ENCODE measurements around the gene MALRD1. TPM values are rescaled to one million over a fixed set of nuclear protein-coding genes. Genes with fewer than 3 reads are reported as not detected.

The MALRD1 gene
- total and polyA plus RNA-seq, 2 experiments from 2014 or later, result 0.45 TPM; not detected in 1

DNA sequence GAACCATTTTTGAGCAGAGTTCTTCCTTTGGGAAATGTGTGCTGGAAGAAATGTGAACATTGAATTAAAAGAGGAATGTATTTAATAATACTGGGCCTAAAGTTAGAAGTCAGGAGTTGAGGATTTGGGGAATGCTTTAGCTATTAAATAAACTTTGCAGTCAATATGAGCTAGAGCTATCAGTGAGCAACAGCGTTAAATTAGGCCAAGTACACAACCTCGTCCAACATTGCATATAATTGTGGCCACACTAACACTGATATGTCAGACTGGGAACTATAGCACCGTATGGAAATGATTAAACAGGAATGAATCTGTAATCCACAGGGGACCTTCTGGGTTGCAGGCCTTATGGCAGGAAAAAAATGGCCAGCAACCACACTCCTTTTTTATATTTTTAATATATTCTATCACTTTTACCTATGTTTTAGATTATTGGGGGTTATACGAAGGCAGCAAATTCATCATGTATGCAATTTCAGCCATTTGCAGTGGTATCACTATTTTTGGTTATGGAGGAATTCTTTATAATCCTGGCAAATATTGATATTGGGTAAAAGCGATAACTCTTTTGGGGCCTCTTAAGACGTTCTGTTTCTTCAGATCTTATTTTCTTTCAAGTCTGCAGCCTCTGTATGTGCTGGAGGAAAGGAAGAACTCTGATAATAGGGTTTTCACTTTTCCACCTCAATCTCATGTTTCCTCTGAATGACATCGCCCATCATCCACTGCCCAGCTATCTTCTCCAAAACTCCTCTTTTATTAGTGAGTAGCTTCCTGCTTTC is 531.4 kb downstream of the MALRD1 start:
- Histone ChIP-seq H3K36me3 (ENCODE audit: low read depth) (no peaks in the 10 kb centered on the region), H3K79me2 (ENCODE audit: insufficient read depth) (no peaks in the 10 kb centered on the region), H3K9ac (no peak overlapping the region), H3K27ac (no peak overlapping the region), H4K20me1 (ENCODE audit: insufficient read depth) (no peaks in the 10 kb centered on the region), H3K4me1 (ENCODE audit: insufficient read depth) (no peaks in the 10 kb centered on the region), H3K4me3 (no peak overlapping the region), H3F3A (ENCODE audit: insufficient read depth) (no peaks in the 10 kb centered on the region), H3K27me3 (replicated peaks; ENCODE audit: insufficient read depth) (no peaks in the 10 kb centered on the region), H3K4me2 (ENCODE audit: unreplicated experiment) (no peak overlapping the region), H3K9me3 (ENCODE audit: low read depth) (no peaks in the 10 kb centered on the region), H3K9me2 (ENCODE audit: insufficient read depth) (no peaks in the 10 kb centered on the region), H2AFZ (no peak overlapping the region)
- WGBS, 2 experiments (ENCODE audit: low coverage in 1 of 2, low lambda C conversion rate in 2 of 2, missing lambda C conversion rate in 2 of 2), result 50 to 53% methylated on average over 7 of the region's 7 CpGs
- TF ChIP-seq EZH2phosphoT487 (IDR thresholded peaks at IDR 0.05; ENCODE audit: insufficient read depth, low read depth) (no peak), EZH2 (IDR thresholded peaks at IDR 0.05; ENCODE audit: insufficient read depth, poor library complexity, severe bottlenecking) (no peak)
- in situ Hi-C loops (cut with MboI), result no loop called here
- no peak for DNase-seq

DNA sequence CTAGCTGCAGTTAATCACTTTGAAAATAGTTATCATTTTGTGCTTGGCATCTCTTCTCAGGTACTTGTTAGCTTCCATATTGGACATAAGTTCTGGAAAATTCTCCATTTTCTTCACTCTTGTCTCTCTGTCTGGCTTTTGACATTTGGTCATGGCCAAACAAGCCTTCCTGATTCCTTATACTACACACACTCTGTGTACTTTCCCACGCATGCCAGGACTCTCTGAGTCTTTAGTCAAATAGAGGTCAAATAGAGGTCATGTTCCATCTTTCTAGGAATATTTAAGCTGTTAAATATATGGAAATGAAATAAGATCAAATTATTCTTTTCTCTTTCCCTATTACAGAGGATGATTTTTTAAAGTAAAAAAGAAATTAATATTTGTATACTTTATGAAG is 532.1 kb downstream of the MALRD1 start:
- Histone ChIP-seq H3K9me3 (ENCODE audit: low read depth) (no peaks in the 10 kb centered on the region), H3K9ac (no peak overlapping the region), H4K20me1 (ENCODE audit: insufficient read depth) (no peaks in the 10 kb centered on the region), H3K27ac (no peak overlapping the region), H3K4me2 (ENCODE audit: unreplicated experiment) (no peak overlapping the region), H3K9me2 (ENCODE audit: insufficient read depth) (no peaks in the 10 kb centered on the region), H3K4me1 (ENCODE audit: insufficient read depth) (no peaks in the 10 kb centered on the region), H3K79me2 (ENCODE audit: insufficient read depth) (no peaks in the 10 kb centered on the region), H3F3A (ENCODE audit: insufficient read depth) (no peaks in the 10 kb centered on the region), H2AFZ (no peak overlapping the region), H3K4me3 (no peak overlapping the region), H3K27me3 (replicated peaks; ENCODE audit: insufficient read depth) (no peaks in the 10 kb centered on the region), H3K36me3 (ENCODE audit: low read depth) (no peaks in the 10 kb centered on the region)
- 95 to 98% methylated on average over 1 of the region's 1 CpG for whole genome bisulfite sequencing, 2 experiments (ENCODE audit: low coverage in 1 of 2, low lambda C conversion rate in 2 of 2, missing lambda C conversion rate in 2 of 2)
- in situ Hi-C loops (cut with MboI), result no loop called here
- TF ChIP-seq EZH2phosphoT487 (IDR thresholded peaks at IDR 0.05; ENCODE audit: insufficient read depth, low read depth), result no peak
- no peak for TF ChIP-seq EZH2 (IDR thresholded peaks at IDR 0.05; ENCODE audit: insufficient read depth, poor library complexity, severe bottlenecking)
- no peak for DNase-seq

GRCh38 chr10:19588608-19589007 is 540.0 kb downstream of the MALRD1 start:
- H4K20me1 ChIP-seq (ENCODE audit: insufficient read depth), result no peaks in the 10 kb centered on the region
- H3K36me3 ChIP-seq (ENCODE audit: low read depth), result no peaks in the 10 kb centered on the region
- no peaks in the 10 kb centered on the region for H3K4me1 ChIP-seq (ENCODE audit: insufficient read depth)
- TF ChIP-seq EZH2phosphoT487 (IDR thresholded peaks at IDR 0.05; ENCODE audit: insufficient read depth, low read depth), result no peak
- no peak for TF ChIP-seq EZH2 (IDR thresholded peaks at IDR 0.05; ENCODE audit: insufficient read depth, poor library complexity, severe bottlenecking)
- H3K4me2 ChIP-seq (ENCODE audit: unreplicated experiment), result no peak overlapping the region
- no peak overlapping the region for H3K27ac ChIP-seq
- in situ Hi-C loops (cut with MboI), result no loop called here
- no peak overlapping the region for H3K4me3 ChIP-seq
- H3K79me2 ChIP-seq (ENCODE audit: insufficient read depth), result no peaks in the 10 kb centered on the region
- H3K9me2 ChIP-seq (ENCODE audit: insufficient read depth), result no peaks in the 10 kb centered on the region
- no peak for DNase-seq
- no peak overlapping the region for H2AFZ ChIP-seq
- 73 to 74% methylated on average over 8 of the region's 8 CpGs for WGBS, 2 experiments (ENCODE audit: low coverage in 1 of 2, low lambda C conversion rate in 2 of 2, missing lambda C conversion rate in 2 of 2)
- H3K9me3 ChIP-seq (ENCODE audit: low read depth), result no peaks in the 10 kb centered on the region
- no peak overlapping the region for H3K9ac ChIP-seq
- H3K27me3 ChIP-seq (replicated peaks; ENCODE audit: insufficient read depth), result no peaks in the 10 kb centered on the region
- no peaks in the 10 kb centered on the region for H3F3A ChIP-seq (ENCODE audit: insufficient read depth)

DNA sequence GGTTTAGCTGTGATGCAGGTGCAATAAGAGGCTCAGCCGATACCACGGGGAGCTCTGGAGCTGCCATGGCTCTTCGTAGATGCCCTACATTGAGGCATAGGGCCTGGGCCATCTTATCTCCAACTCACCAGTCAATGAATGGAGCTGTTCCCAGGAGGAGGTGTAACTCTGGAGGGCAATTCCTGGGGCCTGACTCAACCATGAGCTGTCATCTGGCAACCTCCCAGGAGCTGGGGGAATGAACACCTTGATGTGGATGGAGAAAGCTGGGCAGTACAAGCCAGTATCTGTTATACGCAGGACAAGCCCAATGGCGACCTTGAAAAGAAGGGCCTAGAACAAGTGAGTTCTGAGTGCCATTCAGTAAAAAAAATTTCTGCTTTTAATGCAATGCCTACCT is 543.7 kb downstream of the MALRD1 start:
- H3K4me1 ChIP-seq (ENCODE audit: insufficient read depth), result no peaks in the 10 kb centered on the region
- H2AFZ ChIP-seq, result no peak overlapping the region
- DNase-seq, result peak; percentile 7
- H3K4me2 ChIP-seq (ENCODE audit: unreplicated experiment), result no peak overlapping the region
- H3K79me2 ChIP-seq (ENCODE audit: insufficient read depth), result no peaks in the 10 kb centered on the region
- no peaks in the 10 kb centered on the region for H3K9me3 ChIP-seq (ENCODE audit: low read depth)
- no peaks in the 10 kb centered on the region for H3K9me2 ChIP-seq (ENCODE audit: insufficient read depth)
- in situ Hi-C loops (cut with MboI), result no loop called here
- no peak overlapping the region for H3K9ac ChIP-seq
- H3K27ac ChIP-seq, result no peak overlapping the region
- no peaks in the 10 kb centered on the region for H4K20me1 ChIP-seq (ENCODE audit: insufficient read depth)
- no peaks in the 10 kb centered on the region for H3K36me3 ChIP-seq (ENCODE audit: low read depth)
- H3K27me3 ChIP-seq (replicated peaks; ENCODE audit: insufficient read depth), result no peaks in the 10 kb centered on the region
- H3K4me3 ChIP-seq, result no peak overlapping the region
- TF ChIP-seq EZH2 (IDR thresholded peaks at IDR 0.05; ENCODE audit: insufficient read depth, poor library complexity, severe bottlenecking), result no peak
- no peak for TF ChIP-seq EZH2phosphoT487 (IDR thresholded peaks at IDR 0.05; ENCODE audit: insufficient read depth, low read depth)
- 84 to 95% methylated on average over 5 of the region's 5 CpGs for WGBS, 2 experiments (ENCODE audit: low coverage in 1 of 2, low lambda C conversion rate in 2 of 2, missing lambda C conversion rate in 2 of 2)
- no peaks in the 10 kb centered on the region for H3F3A ChIP-seq (ENCODE audit: insufficient read depth)

Measured in GM23248 (cell line).